HEK293 (cell line): Measurements from ENCODE around the gene VPS35L.

Experiments
- GLIS1 ChIP-seq: fragments of 450-650 bp; formaldehyde crosslinking; IDR thresholded peaks from 2 replicates; pipeline ENCODE4 v1.5.1; 2016; ENCODE audit warnings: missing biosample characterization, missing genetic modification characterization
- MEIS1 ChIP-seq: sonication (generic); formaldehyde crosslinking; IDR thresholded peaks from 2 replicates; pipeline ENCODE4 v1.8.1; 2022; ENCODE audit warnings: missing genetic modification reagents, mild to moderate bottlenecking, borderline replicate concordance
- OSR2 ChIP-seq: fragments of 450-650 bp; formaldehyde crosslinking; IDR thresholded peaks from 2 replicates; pipeline ENCODE4 v1.5.1; 2016; ENCODE audit warnings: missing biosample characterization, missing genetic modification characterization
- REPIN1 ChIP-seq: fragments of 450-650 bp; formaldehyde crosslinking; IDR thresholded peaks from 2 replicates; pipeline ENCODE4 v1.5.1; 2017; ENCODE audit warnings: missing biosample characterization, missing genetic modification characterization, low read depth
- SALL2 ChIP-seq: fragments of 450-650 bp; formaldehyde crosslinking; IDR thresholded peaks from 2 replicates; pipeline ENCODE4 v1.5.0; 2017; ENCODE audit warnings: missing biosample characterization, mild to moderate bottlenecking, missing genetic modification characterization, borderline replicate concordance
- SETDB1 ChIP-seq: IDR thresholded peaks from one replicate; pipeline ENCODE4 v1.6.1; 2017; ENCODE audit warnings: mild to moderate bottlenecking, low read length, moderate library complexity, mixed read lengths; ENCODE audit not compliant: insufficient read length
- ZBTB48 ChIP-seq: fragments of 450-650 bp; formaldehyde crosslinking; IDR thresholded peaks from 2 replicates; pipeline ENCODE4 v1.5.1; 2016; ENCODE audit warnings: missing biosample characterization, missing genetic modification characterization
- ZBTB7A ChIP-seq: fragments of 450-650 bp; formaldehyde crosslinking; IDR thresholded peaks from 2 replicates; pipeline ENCODE4 v1.5.1; 2016; ENCODE audit warnings: low read depth, missing biosample characterization, missing genetic modification characterization
- ZFP69B ChIP-seq: fragments of 450-650 bp; formaldehyde crosslinking; IDR thresholded peaks from 2 replicates; pipeline ENCODE4 v1.5.1; 2016; ENCODE audit warnings: missing biosample characterization, missing genetic modification characterization
- ZNF121 ChIP-seq: fragments of 450-650 bp; formaldehyde crosslinking; IDR thresholded peaks from 2 replicates; pipeline ENCODE4 v1.5.1; 2016; ENCODE audit warnings: missing biosample characterization, missing genetic modification characterization
- ZNF174 ChIP-seq: fragments of 450-650 bp; formaldehyde crosslinking; IDR thresholded peaks from 2 replicates; pipeline ENCODE4 v1.5.0; 2017; ENCODE audit warnings: missing biosample characterization, mild to moderate bottlenecking, missing genetic modification characterization
- ZNF19 ChIP-seq: fragments of 450-650 bp; formaldehyde crosslinking; IDR thresholded peaks from 2 replicates; pipeline ENCODE4; 2016; ENCODE audit warnings: missing biosample characterization, missing genetic modification characterization, low read depth
- ZNF221 ChIP-seq: fragments of 450-650 bp; formaldehyde crosslinking; IDR thresholded peaks from 2 replicates; pipeline ENCODE4 v1.5.1; 2017; ENCODE audit warnings: missing biosample characterization, missing genetic modification characterization, borderline replicate concordance
- ZNF248 ChIP-seq: fragments of 450-650 bp; formaldehyde crosslinking; IDR thresholded peaks from 2 replicates; pipeline ENCODE4 v1.5.1; 2017; ENCODE audit warnings: missing biosample characterization, missing genetic modification characterization
- ZNF274 ChIP-seq, 2 experiments: fragments of 200-500 bp in 1 of 2; fragments of 450-650 bp in 1 of 2; sonication (Bioruptor generic) in 1 of 2; formaldehyde crosslinking in 1 of 2; IDR thresholded peaks; 2 replicates each; pipeline versions ENCODE4 v1.5.1 to v1.6.1; 2014 to 2016; ENCODE audit warnings: borderline replicate concordance in 1 of 2, inconsistent platforms in 1 of 2, low read length in 1 of 2, missing biosample characterization in 1 of 2, missing genetic modification characterization in 1 of 2
- ZNF292 ChIP-seq: fragments of 450-650 bp; formaldehyde crosslinking; IDR thresholded peaks from 2 replicates; pipeline ENCODE4 v1.5.1; 2016; ENCODE audit warnings: low read depth, missing biosample characterization, missing genetic modification characterization, borderline replicate concordance
- ZNF311 ChIP-seq: fragments of 450-650 bp; formaldehyde crosslinking; IDR thresholded peaks from 2 replicates; pipeline ENCODE4 v1.5.1; 2017; ENCODE audit warnings: missing biosample characterization, missing genetic modification characterization, borderline replicate concordance
- ZNF416 ChIP-seq: fragments of 450-650 bp; formaldehyde crosslinking; IDR thresholded peaks from 2 replicates; pipeline ENCODE4 v1.5.1; 2016; ENCODE audit warnings: missing biosample characterization, missing genetic modification characterization
- ZNF521 ChIP-seq: fragments of 450-650 bp; formaldehyde crosslinking; IDR thresholded peaks from 2 replicates; pipeline ENCODE4 v1.5.1; 2017; ENCODE audit warnings: missing biosample characterization, mild to moderate bottlenecking, missing genetic modification characterization
- ZNF555 ChIP-seq: fragments of 450-650 bp; formaldehyde crosslinking; conservative IDR thresholded peaks from 2 replicates; pipeline ENCODE4 v1.5.1; 2017; ENCODE audit warnings: missing biosample characterization, mild to moderate bottlenecking, missing genetic modification characterization, inconsistent platforms
- ZNF560 ChIP-seq: fragments of 450-650 bp; formaldehyde crosslinking; IDR thresholded peaks from 2 replicates; pipeline ENCODE4 v1.5.1; 2017; ENCODE audit warnings: missing biosample characterization, missing genetic modification characterization, borderline replicate concordance
- TF ChIP-seq, protein P1 (sequence below): fragments of 450-650 bp; formaldehyde crosslinking; IDR thresholded peaks from 2 replicates; pipeline ENCODE4 v1.5.1; 2016; ENCODE audit warnings: missing biosample characterization, missing genetic modification characterization
- TF ChIP-seq, protein P2 (sequence below): fragments of 450-650 bp; formaldehyde crosslinking; IDR thresholded peaks from 2 replicates; pipeline ENCODE4 v1.5.1; 2016; ENCODE audit warnings: missing biosample characterization, missing genetic modification characterization
- TF ChIP-seq, protein P3 (sequence below): fragments of 450-650 bp; formaldehyde crosslinking; IDR thresholded peaks from 2 replicates; pipeline ENCODE4 v1.5.1; 2016; ENCODE audit warnings: missing biosample characterization, missing genetic modification characterization
- TF ChIP-seq, protein P4 (sequence below): fragments of 450-650 bp; formaldehyde crosslinking; IDR thresholded peaks from 2 replicates; pipeline ENCODE4 v1.5.1; 2017; ENCODE audit warnings: missing biosample characterization, missing genetic modification characterization
- TF ChIP-seq, protein P5 (sequence below): IDR thresholded peaks from 2 replicates; pipeline ENCODE4 v1.6.1; 2011; ENCODE audit warnings: mild to moderate bottlenecking, low read depth, low read length, borderline replicate concordance
- TF ChIP-seq, protein P6 (sequence below): fragments of 450-650 bp; formaldehyde crosslinking; IDR thresholded peaks from 2 replicates; pipeline ENCODE4 v1.5.1; 2016; ENCODE audit warnings: missing biosample characterization, missing genetic modification characterization
- TF ChIP-seq, protein P7 (sequence below): fragments of 450-650 bp; formaldehyde crosslinking; IDR thresholded peaks from 2 replicates; pipeline ENCODE4 v1.5.1; 2016; ENCODE audit warnings: missing biosample characterization, missing genetic modification characterization

Gene VPS35L

DNA sequence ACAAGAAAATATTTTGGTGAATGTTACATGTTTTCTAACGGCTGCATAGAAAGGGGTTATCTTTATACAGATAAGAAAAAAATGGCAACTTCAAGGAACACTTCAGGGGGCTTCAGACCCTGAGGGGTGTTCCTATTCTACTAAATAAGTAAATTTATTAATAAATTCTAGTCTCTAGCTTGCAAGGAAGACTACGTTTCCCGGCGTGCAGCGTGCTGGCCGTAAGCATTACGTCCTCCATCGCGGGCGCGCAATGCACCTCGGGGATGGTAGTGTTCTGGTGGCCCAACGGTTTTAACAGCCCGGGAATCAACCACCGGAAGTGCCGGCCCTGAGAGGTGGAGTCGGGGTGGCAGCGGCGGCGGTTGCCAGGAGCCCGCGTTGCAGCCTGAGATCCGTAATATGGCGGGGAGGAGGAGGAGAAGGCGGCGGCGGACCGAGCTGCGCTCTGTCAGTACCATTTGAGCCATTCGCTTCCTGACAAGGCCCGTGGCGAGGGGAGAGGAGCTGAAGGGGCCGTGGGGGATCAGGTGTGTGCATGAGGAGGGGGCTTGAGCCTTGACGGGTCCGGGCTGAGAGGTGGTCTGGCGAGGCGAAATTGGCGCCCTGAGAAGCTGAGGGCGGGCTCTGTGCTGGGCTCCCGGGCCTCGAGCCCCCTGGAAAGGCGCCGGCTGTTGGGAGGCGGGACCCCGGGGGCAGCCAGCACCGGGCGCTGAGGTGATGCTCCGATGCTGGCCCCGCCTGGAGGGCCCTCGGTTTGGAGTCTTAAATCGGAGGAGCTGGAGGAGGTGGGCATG lies 31.7 kb upstream of the VPS35L start, which contains the start of gene CCP110 (continued):
- no peak for TF ChIP-seq ZNF560
- TF ChIP-seq ZNF416 (tag by site-specific recombination): no peak
- TF ChIP-seq ZBTB7A (tag by site-specific recombination): no peak
- TF ChIP-seq, protein P1, sequence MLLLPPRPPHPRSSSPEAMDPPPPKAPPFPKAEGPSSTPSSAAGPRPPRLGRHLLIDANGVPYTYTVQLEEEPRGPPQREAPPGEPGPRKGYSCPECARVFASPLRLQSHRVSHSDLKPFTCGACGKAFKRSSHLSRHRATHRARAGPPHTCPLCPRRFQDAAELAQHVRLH (tag by site-specific recombination): peak; percentile 78; the same call in 1 of the 2 replicates
- TF ChIP-seq, protein P2, sequence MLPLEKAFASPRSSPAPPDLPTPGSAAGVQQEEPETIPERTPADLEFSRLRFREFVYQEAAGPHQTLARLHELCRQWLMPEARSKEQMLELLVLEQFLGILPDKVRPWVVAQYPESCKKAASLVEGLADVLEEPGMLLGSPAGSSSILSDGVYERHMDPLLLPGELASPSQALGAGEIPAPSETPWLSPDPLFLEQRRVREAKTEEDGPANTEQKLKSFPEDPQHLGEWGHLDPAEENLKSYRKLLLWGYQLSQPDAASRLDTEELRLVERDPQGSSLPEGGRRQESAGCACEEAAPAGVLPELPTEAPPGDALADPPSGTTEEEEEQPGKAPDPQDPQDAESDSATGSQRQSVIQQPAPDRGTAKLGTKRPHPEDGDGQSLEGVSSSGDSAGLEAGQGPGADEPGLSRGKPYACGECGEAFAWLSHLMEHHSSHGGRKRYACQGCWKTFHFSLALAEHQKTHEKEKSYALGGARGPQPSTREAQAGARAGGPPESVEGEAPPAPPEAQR: no peak
- TF ChIP-seq, protein P3, sequence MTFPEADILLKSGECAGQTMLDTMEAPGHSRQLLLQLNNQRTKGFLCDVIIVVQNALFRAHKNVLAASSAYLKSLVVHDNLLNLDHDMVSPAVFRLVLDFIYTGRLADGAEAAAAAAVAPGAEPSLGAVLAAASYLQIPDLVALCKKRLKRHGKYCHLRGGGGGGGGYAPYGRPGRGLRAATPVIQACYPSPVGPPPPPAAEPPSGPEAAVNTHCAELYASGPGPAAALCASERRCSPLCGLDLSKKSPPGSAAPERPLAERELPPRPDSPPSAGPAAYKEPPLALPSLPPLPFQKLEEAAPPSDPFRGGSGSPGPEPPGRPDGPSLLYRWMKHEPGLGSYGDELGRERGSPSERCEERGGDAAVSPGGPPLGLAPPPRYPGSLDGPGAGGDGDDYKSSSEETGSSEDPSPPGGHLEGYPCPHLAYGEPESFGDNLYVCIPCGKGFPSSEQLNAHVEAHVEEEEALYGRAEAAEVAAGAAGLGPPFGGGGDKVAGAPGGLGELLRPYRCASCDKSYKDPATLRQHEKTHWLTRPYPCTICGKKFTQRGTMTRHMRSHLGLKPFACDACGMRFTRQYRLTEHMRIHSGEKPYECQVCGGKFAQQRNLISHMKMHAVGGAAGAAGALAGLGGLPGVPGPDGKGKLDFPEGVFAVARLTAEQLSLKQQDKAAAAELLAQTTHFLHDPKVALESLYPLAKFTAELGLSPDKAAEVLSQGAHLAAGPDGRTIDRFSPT: no peak
- no peak for TF ChIP-seq ZNF274 (IDR thresholded peaks at IDR 0.05; ENCODE audit: low read length)
- TF ChIP-seq ZNF274 (tag by site-specific recombination; IDR thresholded peaks at IDR 0.05; ENCODE audit: borderline replicate concordance): no peak
- no peak for TF ChIP-seq ZNF121
- TF ChIP-seq ZFP69B (tag by site-specific recombination): no peak
- TF ChIP-seq ZNF248: no peak
- no peak for TF ChIP-seq SALL2
- TF ChIP-seq, protein P4, sequence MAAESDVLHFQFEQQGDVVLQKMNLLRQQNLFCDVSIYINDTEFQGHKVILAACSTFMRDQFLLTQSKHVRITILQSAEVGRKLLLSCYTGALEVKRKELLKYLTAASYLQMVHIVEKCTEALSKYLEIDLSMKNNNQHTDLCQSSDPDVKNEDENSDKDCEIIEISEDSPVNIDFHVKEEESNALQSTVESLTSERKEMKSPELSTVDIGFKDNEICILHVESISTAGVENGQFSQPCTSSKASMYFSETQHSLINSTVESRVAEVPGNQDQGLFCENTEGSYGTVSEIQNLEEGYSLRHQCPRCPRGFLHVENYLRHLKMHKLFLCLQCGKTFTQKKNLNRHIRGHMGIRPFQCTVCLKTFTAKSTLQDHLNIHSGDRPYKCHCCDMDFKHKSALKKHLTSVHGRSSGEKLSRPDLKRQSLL (tag by site-specific recombination): no peak
- TF ChIP-seq REPIN1 (tag by site-specific recombination): no peak
- TF ChIP-seq MEIS1 (CRISPR knock-in tag): no peak
- no peak for TF ChIP-seq ZNF292 (tag by site-specific recombination)
- no peak for TF ChIP-seq SETDB1
- TF ChIP-seq ZNF19: no peak
- TF ChIP-seq ZNF174: no peak
- TF ChIP-seq, protein P5, sequence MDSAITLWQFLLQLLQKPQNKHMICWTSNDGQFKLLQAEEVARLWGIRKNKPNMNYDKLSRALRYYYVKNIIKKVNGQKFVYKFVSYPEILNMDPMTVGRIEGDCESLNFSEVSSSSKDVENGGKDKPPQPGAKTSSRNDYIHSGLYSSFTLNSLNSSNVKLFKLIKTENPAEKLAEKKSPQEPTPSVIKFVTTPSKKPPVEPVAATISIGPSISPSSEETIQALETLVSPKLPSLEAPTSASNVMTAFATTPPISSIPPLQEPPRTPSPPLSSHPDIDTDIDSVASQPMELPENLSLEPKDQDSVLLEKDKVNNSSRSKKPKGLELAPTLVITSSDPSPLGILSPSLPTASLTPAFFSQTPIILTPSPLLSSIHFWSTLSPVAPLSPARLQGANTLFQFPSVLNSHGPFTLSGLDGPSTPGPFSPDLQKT: no peak
- no peak for TF ChIP-seq ZNF221 (tag by site-specific recombination)
- TF ChIP-seq, protein P6, sequence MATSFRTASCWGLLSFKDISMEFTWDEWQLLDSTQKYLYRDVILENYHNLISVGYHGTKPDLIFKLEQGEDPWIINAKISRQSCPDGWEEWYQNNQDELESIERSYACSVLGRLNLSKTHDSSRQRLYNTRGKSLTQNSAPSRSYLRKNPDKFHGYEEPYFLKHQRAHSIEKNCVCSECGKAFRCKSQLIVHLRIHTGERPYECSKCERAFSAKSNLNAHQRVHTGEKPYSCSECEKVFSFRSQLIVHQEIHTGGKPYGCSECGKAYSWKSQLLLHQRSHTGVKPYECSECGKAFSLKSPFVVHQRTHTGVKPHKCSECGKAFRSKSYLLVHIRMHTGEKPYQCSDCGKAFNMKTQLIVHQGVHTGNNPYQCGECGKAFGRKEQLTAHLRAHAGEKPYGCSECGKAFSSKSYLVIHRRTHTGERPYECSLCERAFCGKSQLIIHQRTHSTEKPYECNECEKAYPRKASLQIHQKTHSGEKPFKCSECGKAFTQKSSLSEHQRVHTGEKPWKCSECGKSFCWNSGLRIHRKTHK (tag by site-specific recombination): no peak
- TF ChIP-seq OSR2 (tag by site-specific recombination): no peak
- no peak for TF ChIP-seq ZNF521 (tag by site-specific recombination)
- TF ChIP-seq, protein P7, sequence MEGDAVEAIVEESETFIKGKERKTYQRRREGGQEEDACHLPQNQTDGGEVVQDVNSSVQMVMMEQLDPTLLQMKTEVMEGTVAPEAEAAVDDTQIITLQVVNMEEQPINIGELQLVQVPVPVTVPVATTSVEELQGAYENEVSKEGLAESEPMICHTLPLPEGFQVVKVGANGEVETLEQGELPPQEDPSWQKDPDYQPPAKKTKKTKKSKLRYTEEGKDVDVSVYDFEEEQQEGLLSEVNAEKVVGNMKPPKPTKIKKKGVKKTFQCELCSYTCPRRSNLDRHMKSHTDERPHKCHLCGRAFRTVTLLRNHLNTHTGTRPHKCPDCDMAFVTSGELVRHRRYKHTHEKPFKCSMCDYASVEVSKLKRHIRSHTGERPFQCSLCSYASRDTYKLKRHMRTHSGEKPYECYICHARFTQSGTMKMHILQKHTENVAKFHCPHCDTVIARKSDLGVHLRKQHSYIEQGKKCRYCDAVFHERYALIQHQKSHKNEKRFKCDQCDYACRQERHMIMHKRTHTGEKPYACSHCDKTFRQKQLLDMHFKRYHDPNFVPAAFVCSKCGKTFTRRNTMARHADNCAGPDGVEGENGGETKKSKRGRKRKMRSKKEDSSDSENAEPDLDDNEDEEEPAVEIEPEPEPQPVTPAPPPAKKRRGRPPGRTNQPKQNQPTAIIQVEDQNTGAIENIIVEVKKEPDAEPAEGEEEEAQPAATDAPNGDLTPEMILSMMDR (tag by site-specific recombination): peak; percentile 20; the same call in 1 of the 2 replicates
- no peak for TF ChIP-seq ZBTB48 (tag by site-specific recombination)
- TF ChIP-seq GLIS1 (tag by site-specific recombination): peak; percentile 33; the same call in 1 of the 2 replicates
- TF ChIP-seq ZNF311 (tag by site-specific recombination): no peak
- TF ChIP-seq ZNF555: no peak
